SIG-M5 (cell line): ENCODE measurements around the gene FAM107B.

Source experiments
- DNase-seq: peaks from one replicate; lab custom pipeline; 2025; lab: John Stamatoyannopoulos, UW

Gene FAM107B

DNA sequence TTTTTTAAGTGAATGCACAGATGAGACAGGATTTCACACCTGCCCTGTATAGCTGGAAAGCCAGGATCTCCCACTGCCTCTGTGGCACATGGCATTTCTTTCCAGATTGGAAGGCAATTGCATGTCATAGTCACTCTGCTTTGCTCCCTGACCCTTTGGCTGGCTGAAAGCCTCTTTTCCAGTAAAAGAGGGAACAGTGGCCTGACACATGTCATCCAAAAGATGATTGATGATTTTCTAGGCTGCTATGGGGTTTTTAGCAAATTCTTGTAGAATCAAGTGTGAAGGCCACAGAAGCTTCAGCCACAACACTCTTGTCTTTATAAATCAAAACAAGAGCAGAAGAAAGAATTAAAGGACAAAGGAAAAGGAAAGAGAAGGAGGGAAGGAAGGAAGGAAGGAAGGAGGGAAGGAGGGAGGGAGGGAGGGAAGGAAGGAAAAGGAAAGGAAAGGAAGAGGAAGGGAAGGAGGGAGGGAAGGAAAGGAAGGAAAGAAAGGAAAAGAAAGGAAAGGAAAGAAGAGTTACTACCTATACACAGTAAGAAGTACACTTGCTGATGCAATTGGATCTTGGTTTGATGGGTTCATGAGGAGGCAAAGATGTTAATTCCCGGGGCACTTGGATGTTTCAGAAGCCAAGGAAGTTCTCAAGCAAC is 285.0 kb downstream of the FAM107B start:
- no peak for DNase-seq

DNA sequence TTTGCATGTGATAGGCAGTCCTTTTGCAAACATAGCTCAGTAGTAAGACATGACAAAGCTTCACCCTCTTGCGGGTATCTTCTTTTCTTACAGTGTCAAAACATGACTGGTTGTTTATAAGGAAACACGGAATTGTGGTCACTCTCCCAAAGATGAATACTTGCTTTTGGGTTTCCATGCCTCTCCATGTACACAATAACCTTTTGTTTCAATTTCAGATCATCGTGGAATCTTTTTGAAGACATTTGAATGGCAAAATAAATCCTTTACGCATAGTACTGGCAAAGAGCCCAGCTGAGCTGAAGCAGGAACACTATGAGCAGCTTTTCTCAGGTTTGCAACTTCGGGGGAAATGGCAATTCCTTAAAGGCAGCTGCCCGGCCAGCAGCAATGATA is 287.2 kb downstream of the FAM107B start:
- DNase-seq = no peak

DNA sequence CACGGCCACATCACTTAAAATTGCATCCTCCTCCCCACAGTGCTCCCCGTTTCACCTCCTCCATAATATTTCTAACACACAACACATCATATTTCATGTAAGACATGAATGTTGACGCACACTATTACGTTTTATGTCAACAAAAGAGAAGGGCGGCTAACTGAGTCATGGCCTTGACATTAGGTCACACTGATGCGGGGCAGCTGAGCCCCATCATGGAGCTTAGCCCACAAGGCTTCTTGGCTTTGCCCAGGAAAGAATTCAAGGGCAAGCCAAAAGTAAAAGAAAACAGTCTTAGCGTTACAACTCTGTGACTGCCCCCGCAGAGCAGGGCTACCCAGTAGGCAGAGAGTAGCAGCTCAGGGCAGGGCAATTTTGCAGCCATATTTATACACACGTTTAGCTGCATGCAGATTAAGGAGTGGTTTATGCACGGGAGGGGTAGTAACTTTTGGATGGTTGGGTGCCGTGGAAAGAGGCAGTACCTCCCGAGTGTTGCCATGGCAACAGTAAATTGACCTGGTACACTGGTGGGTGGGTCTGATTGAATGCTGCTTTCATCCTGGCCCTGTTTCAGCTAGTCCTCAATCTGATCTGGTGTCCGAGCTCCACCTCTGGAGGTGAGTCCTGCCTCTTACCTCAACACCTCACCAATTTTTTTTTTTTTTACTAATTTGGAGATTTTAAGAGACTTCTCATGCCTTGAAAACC is 287.8 kb downstream of the FAM107B start:
- DNase-seq = no peak

DNA sequence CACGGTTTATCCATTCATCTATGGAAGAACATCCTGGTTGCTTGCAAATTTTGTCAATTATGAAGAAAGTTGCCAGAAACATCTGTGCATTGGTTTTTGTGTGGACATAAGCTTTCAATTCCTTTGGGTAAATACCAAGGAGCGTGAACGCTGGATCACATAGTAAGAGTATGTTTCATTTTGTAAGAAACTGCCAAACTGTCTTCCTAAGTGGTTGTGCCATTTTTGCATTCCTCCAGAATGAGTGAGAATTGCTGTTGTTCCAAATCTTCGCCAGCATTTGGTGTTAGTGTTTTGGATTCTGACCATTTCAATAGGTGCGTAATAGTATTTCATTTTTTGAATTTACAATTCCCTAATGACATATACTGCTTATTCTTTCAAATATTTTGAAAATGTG is 288.7 kb downstream of the FAM107B start:
- DNase-seq = no peak

DNA sequence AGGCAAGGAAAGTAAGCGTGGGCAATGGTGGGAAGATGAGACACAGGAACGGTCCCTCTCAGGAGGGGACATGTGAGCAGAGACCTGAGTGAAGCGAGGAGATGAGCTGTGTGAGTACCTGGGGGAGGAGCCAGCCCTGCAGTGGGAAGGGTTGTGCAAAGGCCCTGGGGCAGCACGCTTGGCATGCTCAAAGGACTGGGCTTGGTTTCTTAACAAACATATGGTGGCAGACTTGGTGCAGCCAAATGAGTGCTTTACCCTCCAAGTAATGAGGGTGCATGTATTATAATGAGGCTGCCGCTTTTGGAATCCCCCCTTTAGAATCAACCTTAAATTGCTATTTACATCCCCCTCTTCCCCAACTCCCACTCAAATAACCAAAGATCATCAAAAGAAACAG is 291.3 kb downstream of the FAM107B start:
- DNase-seq = no peak

DNA sequence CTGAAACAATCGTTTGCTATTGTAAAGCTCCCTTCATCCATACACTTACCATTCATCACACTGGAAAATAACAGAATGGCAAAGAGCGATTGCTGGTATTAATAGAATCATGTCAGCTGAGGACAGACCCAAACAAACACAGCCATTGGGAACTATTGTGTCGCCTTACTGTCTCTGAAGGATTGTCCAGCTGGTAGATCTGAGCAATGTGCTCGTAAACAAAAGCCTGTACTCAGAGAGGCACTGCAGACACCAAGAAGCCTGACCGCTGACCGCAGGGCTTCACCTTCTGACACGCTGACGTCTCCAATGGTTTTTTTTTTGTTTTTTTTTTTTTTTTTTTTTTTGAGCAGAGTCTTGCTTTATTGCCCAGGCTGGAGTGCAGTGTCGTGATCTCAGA is 292.9 kb downstream of the FAM107B start:
- DNase-seq = no peak

DNA sequence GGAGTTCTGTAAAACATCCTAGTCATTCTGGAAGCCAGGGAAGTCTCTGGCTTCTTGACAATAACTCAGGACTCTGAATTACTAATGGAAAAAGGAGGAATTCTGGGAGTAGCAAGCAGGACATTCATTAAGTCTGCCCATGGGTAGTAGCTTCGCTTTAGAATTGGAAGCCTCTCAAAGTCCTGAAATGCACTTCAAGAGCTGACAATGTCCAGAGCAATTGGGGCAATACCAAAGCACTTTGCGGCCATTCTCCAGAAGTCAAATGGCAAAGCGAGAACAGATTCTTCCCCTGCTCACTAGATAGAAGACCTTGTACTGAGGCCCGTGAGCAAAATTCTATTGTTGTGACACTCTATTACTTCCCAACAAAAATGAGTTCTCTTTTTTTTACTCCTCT is 293.7 kb downstream of the FAM107B start:
- DNase-seq = no peak

DNA sequence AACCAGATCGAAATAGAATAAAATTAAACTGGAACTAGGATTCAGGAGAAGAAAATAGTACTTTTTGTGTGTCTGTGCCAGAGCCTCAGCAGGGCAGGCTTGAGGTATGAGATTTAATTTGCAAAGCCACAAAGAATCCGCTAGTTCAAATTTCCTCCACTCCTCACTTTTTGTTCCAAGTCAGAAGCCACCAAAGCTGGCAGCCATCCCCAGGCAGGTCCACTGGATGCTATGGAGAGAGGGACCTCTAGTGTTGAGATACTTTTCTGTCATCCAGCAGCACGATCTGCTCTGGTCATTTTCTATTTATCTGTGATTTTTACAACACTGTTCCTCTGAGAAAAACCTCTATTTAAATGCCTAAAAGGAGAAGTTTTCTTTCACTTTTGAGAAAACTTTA is 296.1 kb downstream of the FAM107B start:
- no peak for DNase-seq

DNA sequence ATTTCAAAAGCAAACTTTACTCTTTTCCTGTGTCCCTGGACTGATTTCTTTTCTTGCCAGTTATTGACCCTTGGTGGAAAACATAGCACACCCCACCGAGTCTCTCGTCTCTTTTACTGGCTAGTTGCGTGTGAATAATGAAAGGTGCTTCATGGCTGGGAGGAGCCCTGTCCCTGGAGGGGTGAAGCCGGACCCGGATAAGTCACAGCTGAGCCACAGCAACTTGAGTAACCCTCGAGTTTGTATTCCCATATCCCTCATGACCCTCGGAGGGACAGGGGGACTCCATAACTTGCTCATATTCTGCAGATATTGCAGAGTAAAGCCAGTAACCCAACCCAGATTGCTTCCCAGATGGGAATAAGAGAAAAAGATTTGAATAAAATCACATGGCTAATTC is 296.5 kb downstream of the FAM107B start:
- DNase-seq = no peak

DNA sequence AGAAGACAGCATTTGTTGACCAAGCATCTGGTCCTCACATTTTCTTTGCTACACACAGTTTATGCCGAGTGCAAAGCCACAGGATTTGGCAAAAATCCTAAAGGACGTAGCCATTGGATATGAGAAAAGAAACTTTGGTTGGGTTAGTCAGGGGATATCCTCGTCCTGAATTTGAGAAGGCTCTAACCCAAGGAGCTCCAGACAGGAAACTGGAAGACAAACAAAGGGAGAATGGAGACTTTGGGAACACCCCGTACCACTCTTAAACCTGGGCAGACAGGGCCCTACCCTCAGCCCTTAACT is 297.3 kb downstream of the FAM107B start:
- DNase-seq = no peak

DNA sequence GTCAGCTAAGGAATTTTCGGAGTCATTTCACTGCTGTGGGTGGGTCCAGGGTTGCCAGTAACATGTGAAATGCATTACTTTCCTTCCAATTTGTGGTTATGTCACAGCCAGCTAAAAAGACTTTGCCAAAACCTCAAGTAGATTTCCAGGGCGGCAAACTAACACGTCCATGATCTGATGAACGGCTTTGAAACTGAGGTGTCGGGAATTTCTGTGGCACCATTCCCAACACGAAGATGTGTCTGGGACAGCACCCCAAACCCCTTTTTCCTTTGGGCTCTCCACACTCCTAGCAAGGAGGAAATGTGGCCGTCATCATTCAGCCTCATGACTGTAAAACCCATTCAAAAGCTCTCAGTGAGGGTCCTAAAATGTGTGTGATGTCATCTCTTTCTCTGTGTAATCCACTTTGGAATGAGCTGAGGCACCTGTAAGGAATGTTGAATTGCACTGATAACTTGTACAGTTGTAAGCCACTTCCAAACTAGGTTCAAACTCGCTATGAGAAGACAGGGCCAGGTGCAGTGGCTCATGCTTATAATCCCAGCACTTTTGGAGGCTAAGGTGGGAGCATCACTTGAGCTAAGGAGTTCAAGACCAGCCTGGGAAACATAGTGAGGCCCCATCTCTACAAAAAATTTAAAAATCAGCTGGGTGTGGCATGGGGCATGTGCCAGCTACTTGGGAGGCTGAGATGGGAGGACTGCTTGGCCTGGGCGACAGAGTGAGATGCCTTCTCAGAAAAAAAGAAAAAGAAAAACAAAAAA is 297.9 kb downstream of the FAM107B start:
- DNase-seq = no peak

DNA sequence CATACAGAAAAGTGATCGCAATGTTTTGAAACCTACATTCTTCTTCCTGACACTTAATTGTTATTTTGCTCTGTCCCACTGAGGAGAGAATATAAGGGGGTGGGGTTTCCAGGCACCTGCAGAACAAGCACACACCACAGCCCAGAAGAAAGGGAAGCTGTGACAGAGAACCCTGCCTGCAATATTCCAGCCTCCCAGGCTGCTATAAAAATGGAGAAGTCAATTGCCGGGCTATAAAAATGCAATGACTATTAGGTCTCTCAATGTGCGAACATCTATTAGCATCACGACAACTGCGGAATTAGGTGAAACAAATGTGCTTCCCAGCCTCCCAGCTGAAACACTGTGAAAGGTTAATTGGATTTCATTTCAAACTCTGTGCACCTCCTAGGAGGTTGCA is 298.7 kb downstream of the FAM107B start:
- no peak for DNase-seq

DNA sequence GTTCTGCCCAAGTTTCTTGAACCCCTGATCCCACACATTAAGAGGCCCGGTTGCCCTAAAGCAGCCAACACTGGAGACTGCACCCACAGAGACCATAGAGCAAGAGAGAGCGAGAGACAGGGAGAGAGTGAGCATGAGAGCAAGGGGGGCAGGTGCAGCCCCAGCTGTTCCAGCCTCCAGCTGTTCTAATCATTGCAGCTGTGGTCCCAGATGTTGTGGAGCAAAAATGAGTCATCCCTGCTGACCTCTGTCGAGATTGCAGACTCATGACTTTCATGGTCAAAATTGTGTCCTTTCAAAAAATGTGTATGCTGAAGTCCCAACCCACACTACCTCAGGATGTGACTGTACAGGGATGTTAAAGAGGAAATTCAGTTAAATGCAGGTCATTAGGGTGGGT is 300.0 kb downstream of the FAM107B start:
- no peak for DNase-seq

DNA sequence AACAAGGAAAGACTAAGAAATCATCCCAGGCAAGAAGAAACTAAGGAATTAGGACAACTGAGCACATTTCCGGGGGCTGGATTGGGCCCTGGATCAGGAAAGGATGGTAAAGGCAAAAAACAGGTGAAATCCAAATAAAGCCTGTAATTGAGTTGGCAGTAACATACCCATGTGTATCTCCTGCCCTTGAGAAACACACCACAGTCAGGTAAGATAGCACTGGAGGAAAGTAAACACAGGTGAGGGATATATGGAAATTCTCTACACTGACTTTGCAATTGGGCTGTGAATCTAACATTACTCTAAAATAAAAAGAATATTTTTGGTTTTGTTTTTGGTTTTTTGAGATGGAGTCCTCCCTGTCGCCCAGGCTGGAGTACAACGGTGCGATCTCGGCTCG is 303.8 kb downstream of the FAM107B start:
- no peak for DNase-seq

DNA sequence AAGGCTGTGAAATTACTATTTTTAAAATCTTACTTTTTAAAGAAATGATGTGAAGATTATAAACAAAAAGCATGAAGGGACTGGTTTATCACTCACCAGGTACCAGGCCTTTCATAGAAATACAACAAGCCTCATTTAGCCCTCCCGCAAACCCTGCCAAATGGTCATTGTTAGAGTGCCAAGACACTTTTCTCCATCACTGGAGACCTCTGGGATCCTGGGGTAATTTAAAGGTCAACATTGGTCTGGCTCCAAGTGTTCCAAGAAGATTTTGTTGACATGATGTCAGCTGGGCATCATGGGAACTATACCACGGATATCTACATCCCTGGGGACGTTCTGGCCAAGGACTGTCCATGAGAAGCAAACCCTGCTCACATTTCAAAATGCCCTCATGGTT is 306.0 kb downstream of the FAM107B start:
- no peak for DNase-seq
